HL-60 (cell line): ENCODE data around the gene ARMH4.

Source experiments
- DNase-seq, 2 experiments: peaks; one replicate each; pipeline ENCODE4 v3.0.0-alpha.2; 2010 to 2020; ENCODE audit warnings: low read depth in 1 of 2, low spot score in 1 of 2
- H3K27ac ChIP-seq: fragments of 250-450 bp; sonication (Bioruptor Pico); replicated peaks from 2 replicates; pipeline ENCODE4 v1.5.1; 2020; ENCODE audit warnings: mild to moderate bottlenecking, moderate library complexity
- H3K27me3 ChIP-seq: fragments of 250-450 bp; sonication (Bioruptor Pico); 2 replicates; pipeline ENCODE4 v1.5.1; 2021; ENCODE audit warnings: mild to moderate bottlenecking, moderate library complexity; ENCODE audit not compliant: insufficient read depth, poor library complexity, severe bottlenecking
- H3K4me3 ChIP-seq: replicated peaks from 2 replicates; pipeline ENCODE4 v1.5.1; 2011; ENCODE audit warnings: mild to moderate bottlenecking, control low read depth, low read length; ENCODE audit not compliant: insufficient read depth
- GABPA ChIP-seq: IDR thresholded peaks from 2 replicates; pipeline ENCODE4 v1.6.1; 2012; ENCODE audit warnings: low read depth
- POLR2AphosphoS5 ChIP-seq: IDR thresholded peaks from 2 replicates; pipeline ENCODE4 v1.6.1; 2012; ENCODE audit warnings: low read depth
- SPI1 ChIP-seq: IDR thresholded peaks from 2 replicates; pipeline ENCODE4 v1.6.1; 2012; ENCODE audit warnings: low read depth, mild to moderate bottlenecking, borderline replicate concordance
- TF ChIP-seq, protein P1 (sequence below): IDR thresholded peaks from 2 replicates; pipeline ENCODE4 v1.6.1; 2012; ENCODE audit warnings: low read depth; ENCODE audit not compliant: insufficient replicate concordance
- TF ChIP-seq, protein P2 (sequence below): IDR thresholded peaks from one replicate; pipeline ENCODE4 v1.5.1; 2011; ENCODE audit warnings: low read length, control low read depth, inconsistent platforms; ENCODE audit not compliant: insufficient read depth

ARMH4 gene

DNA sequence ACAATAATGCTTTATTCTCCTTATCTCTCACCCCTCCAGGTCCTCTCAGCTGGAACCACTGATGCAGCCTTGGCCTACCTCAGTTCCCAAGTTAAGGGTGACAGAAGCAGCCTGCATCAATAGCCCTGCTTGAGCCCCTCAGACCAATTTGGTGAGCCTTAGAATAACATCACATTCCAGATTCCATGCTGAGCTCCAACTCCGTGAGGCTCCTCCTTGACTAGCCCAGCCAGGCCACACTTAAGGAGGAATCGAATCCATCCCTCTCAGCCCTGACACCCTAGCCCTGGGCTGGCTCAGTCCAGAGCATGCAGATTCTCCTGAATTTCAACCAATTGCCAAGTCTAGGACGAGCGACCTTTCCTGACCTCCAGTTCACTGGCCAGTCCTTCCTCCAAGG is 91.1 kb downstream of the ARMH4 start:
- TF ChIP-seq POLR2AphosphoS5, result no peak
- no peak for TF ChIP-seq SPI1
- no peak for TF ChIP-seq GABPA
- TF ChIP-seq, protein P1, sequence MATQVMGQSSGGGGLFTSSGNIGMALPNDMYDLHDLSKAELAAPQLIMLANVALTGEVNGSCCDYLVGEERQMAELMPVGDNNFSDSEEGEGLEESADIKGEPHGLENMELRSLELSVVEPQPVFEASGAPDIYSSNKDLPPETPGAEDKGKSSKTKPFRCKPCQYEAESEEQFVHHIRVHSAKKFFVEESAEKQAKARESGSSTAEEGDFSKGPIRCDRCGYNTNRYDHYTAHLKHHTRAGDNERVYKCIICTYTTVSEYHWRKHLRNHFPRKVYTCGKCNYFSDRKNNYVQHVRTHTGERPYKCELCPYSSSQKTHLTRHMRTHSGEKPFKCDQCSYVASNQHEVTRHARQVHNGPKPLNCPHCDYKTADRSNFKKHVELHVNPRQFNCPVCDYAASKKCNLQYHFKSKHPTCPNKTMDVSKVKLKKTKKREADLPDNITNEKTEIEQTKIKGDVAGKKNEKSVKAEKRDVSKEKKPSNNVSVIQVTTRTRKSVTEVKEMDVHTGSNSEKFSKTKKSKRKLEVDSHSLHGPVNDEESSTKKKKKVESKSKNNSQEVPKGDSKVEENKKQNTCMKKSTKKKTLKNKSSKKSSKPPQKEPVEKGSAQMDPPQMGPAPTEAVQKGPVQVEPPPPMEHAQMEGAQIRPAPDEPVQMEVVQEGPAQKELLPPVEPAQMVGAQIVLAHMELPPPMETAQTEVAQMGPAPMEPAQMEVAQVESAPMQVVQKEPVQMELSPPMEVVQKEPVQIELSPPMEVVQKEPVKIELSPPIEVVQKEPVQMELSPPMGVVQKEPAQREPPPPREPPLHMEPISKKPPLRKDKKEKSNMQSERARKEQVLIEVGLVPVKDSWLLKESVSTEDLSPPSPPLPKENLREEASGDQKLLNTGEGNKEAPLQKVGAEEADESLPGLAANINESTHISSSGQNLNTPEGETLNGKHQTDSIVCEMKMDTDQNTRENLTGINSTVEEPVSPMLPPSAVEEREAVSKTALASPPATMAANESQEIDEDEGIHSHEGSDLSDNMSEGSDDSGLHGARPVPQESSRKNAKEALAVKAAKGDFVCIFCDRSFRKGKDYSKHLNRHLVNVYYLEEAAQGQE, result no peak
- TF ChIP-seq, protein P2, sequence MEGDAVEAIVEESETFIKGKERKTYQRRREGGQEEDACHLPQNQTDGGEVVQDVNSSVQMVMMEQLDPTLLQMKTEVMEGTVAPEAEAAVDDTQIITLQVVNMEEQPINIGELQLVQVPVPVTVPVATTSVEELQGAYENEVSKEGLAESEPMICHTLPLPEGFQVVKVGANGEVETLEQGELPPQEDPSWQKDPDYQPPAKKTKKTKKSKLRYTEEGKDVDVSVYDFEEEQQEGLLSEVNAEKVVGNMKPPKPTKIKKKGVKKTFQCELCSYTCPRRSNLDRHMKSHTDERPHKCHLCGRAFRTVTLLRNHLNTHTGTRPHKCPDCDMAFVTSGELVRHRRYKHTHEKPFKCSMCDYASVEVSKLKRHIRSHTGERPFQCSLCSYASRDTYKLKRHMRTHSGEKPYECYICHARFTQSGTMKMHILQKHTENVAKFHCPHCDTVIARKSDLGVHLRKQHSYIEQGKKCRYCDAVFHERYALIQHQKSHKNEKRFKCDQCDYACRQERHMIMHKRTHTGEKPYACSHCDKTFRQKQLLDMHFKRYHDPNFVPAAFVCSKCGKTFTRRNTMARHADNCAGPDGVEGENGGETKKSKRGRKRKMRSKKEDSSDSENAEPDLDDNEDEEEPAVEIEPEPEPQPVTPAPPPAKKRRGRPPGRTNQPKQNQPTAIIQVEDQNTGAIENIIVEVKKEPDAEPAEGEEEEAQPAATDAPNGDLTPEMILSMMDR, result no peak
- DNase-seq, result no peak
- Histone ChIP-seq H3K27me3 (peaks cover 5% of the 10 kb centered on the region), H3K4me3 (no peak overlapping the region), H3K27ac (no peak overlapping the region)

DNA sequence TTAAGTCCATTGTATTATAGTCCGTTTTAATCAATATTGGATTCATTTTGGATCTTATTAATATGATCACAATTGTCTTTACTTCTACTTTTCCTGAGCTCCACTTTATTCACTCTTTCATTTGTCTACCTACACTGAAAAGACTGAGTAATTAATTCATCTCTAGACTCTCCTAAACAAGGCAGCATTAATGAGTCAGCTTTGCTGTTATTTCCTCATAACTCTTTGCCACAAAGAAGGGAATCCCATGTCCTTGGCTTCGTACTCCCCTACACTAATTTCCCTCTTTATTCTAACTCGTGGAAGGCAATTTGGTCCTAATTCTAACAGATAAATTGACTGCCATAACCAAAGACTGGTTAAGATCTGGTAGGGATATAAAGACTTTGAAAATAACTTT is 91.9 kb downstream of the ARMH4 start:
- Histone ChIP-seq H3K4me3 (no peak overlapping the region), H3K27me3 (peaks cover 5% of the 10 kb centered on the region), H3K27ac (no peak overlapping the region)
- no peak for TF ChIP-seq GABPA
- TF ChIP-seq, protein P2, result no peak
- no peak for TF ChIP-seq POLR2AphosphoS5
- TF ChIP-seq, protein P1, result no peak
- no peak for TF ChIP-seq SPI1
- DNase-seq, result no peak

DNA sequence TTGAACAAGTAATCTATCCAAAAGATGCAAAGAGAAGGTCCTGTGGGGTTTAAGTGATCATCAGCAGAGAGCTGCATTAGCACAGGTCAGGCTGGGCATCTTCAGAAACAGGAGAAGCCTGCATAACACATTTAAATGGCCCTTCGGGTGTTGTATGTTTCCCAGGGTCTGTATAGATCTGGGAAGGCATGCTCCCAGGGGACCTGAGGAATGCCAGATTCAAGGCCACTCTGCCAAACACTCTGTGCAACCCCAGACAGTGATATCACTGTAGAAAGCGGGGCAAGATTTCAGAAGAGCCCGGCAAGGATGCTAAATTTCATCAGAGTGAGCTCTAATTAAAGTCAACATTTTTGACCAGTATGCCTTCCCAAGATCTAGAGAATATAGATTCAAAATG is 92.9 kb downstream of the ARMH4 start:
- no peak for DNase-seq
- TF ChIP-seq POLR2AphosphoS5, result no peak
- TF ChIP-seq, protein P1, result no peak
- TF ChIP-seq GABPA, result no peak
- TF ChIP-seq SPI1, result no peak
- TF ChIP-seq, protein P2, result no peak
- H3K4me3 ChIP-seq, result no peak overlapping the region
- H3K27ac ChIP-seq, result no peak overlapping the region
- peaks cover 5% of the 10 kb centered on the region for H3K27me3 ChIP-seq
